ENCODE measurements around the gene DDR2.
"Not testable (repeated sequence)": the region's sequence is repeated elsewhere in the genome, so short reads cannot be mapped to it uniquely, and the experiment has no call there.

DNA sequence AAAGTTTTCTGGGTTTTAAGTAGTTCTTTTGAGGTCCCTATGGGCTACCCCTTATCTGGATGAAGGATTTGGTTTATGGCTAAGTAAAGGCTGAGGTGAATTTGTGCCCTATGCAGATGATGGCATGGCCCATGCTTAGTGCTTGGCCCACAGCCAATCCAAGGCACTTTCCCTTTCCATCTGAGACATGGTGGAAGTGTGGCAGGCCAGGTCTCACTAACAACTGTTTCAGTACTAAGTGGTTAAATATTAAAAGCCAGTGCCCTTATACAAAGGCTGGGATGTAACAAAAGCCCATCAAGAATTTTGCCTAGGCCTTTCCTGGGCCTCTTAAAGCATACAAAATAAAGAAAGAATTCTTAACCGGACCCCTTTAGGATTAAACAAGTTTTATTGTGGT lies 156.5 kb downstream of the DDR2 start:
- TF ChIP-seq POLR2AphosphoS5, POLR2A (IDR thresholded peaks at IDR 0.05; ENCODE audit: low read depth, low read length): not testable (repeated sequence)

Data from GM12891 (cell line).